ENCODE data around the gene EPYC.

EPYC gene

DNA sequence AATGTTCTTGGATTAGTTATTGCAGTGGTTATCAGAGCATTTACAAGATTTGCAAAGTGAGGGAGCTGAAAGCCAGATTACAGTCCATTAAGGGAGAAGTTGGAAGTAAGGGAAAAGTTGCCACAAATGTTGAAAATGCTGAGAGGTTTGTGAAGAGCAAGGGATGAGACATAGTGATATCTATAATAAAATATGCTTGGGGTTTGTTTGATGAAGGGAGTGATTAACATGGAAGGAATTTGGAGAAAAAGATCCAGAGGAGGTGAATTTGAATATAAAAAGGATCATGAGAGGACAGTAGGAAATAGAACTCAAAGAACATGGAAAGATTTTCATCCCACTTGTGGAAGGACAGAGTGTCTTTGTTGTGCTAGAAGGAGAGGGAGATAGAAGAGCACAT, 30.5 kb downstream of the EPYC start:
- H3K14ac ChIP-seq (ENCODE audit: low read length in 2 of 2), result no peak overlapping the region
- no peak overlapping the region for H4K8ac ChIP-seq (ENCODE audit: low read length)
- no peaks in the 10 kb centered on the region for H3K36me3 ChIP-seq (ENCODE audit: control insufficient read depth in 1 of 2, insufficient read depth in 2 of 2, low read depth in 1 of 2, low read length in 2 of 2)
- H2AFZ ChIP-seq (ENCODE audit: low read depth, low read length), result no peak overlapping the region
- H3K9ac ChIP-seq (ENCODE audit: low read length), result peak overlapping the region; percentile 30
- H3K4ac ChIP-seq (ENCODE audit: low read depth in 1 of 2, low read length in 2 of 2), result no peak overlapping the region
- peak; percentile 11 for DNase-seq
- no peak overlapping the region for H2AK5ac ChIP-seq (ENCODE audit: low read length, severe bottlenecking)
- H2BK5ac ChIP-seq (ENCODE audit: low read depth, low read length, poor library complexity, severe bottlenecking), result no peak overlapping the region
- H3K4me2 ChIP-seq (ENCODE audit: low read length, poor library complexity, severe bottlenecking), result no peak overlapping the region
- no peak overlapping the region for H3K18ac ChIP-seq (ENCODE audit: low read depth in 1 of 2, low read length in 2 of 2)
- H2BK12ac ChIP-seq (ENCODE audit: low read length in 2 of 2), result no peak overlapping the region
- no peak overlapping the region for H3K27ac ChIP-seq (ENCODE audit: low read length, poor library complexity, severe bottlenecking)
- no peaks in the 10 kb centered on the region for H3K4me1 ChIP-seq (ENCODE audit: control insufficient read depth, insufficient read depth, low read depth, low read length)
- no peak overlapping the region for H2BK15ac ChIP-seq (ENCODE audit: low read depth, poor library complexity, severe bottlenecking)
- H2BK120ac ChIP-seq (ENCODE audit: low read depth, low read length), result no peak overlapping the region
- no peak overlapping the region for H3K4me3 ChIP-seq (ENCODE audit: insufficient read depth in 1 of 2, low read depth in 1 of 2, low read length in 2 of 2)
- no peak overlapping the region for H4K91ac ChIP-seq (ENCODE audit: low read length)
- no peaks in the 10 kb centered on the region for H3K79me1 ChIP-seq (replicated peaks; ENCODE audit: low read length, poor library complexity, severe bottlenecking)
- no peaks in the 10 kb centered on the region for H3K9me3 ChIP-seq (ENCODE audit: control insufficient read depth, low read length)
- no peaks in the 10 kb centered on the region for H3K27me3 ChIP-seq (ENCODE audit: control insufficient read depth in 1 of 2, insufficient read depth in 1 of 2, low read length in 2 of 2)
- H3K23ac ChIP-seq (ENCODE audit: low read length in 2 of 2), result no peak overlapping the region

DNA sequence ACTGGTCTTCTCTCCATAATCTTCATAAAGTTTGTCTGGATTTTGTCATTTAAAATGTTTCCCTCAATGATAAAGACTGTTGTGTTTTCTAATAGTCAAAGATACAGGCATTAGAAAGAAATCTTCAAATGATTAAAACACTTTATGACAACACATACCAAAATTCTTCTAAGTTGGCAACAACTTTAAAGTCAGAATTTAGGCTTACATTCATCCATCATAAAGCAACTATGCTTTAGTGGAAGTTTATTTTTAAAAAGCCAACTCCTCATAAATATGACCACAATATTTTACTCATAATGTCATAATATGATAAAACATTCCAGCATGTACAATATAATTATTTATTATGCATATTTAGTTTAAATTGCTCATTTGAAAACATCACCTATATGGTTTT, 32.5 kb downstream of the EPYC start:
- Histone ChIP-seq H3K14ac (ENCODE audit: low read length in 2 of 2) (no peak overlapping the region), H3K9me3 (ENCODE audit: control insufficient read depth, low read length) (no peaks in the 10 kb centered on the region), H3K9ac (ENCODE audit: low read length) (no peak overlapping the region), H2AFZ (ENCODE audit: low read depth, low read length) (no peak overlapping the region), H3K4me1 (ENCODE audit: control insufficient read depth, insufficient read depth, low read depth, low read length) (no peaks in the 10 kb centered on the region), H3K79me1 (replicated peaks; ENCODE audit: low read length, poor library complexity, severe bottlenecking) (no peaks in the 10 kb centered on the region), H3K4me2 (ENCODE audit: low read length, poor library complexity, severe bottlenecking) (no peak overlapping the region), H2BK5ac (ENCODE audit: low read depth, low read length, poor library complexity, severe bottlenecking) (no peak overlapping the region), H3K27me3 (ENCODE audit: control insufficient read depth in 1 of 2, insufficient read depth in 1 of 2, low read length in 2 of 2) (no peaks in the 10 kb centered on the region), H3K36me3 (ENCODE audit: control insufficient read depth in 1 of 2, insufficient read depth in 2 of 2, low read depth in 1 of 2, low read length in 2 of 2) (no peaks in the 10 kb centered on the region), H3K27ac (ENCODE audit: low read length, poor library complexity, severe bottlenecking) (no peak overlapping the region), H3K23ac (ENCODE audit: low read length in 2 of 2) (no peak overlapping the region), H4K91ac (ENCODE audit: low read length) (no peak overlapping the region), H3K4me3 (ENCODE audit: insufficient read depth in 1 of 2, low read depth in 1 of 2, low read length in 2 of 2) (no peak overlapping the region), H2BK15ac (ENCODE audit: low read depth, poor library complexity, severe bottlenecking) (no peak overlapping the region), H2BK120ac (ENCODE audit: low read depth, low read length) (no peak overlapping the region), H3K18ac (ENCODE audit: low read depth in 1 of 2, low read length in 2 of 2) (no peak overlapping the region), H2AK5ac (ENCODE audit: low read length, severe bottlenecking) (no peak overlapping the region), H3K4ac (ENCODE audit: low read depth in 1 of 2, low read length in 2 of 2) (no peak overlapping the region), H2BK12ac (ENCODE audit: low read length in 2 of 2) (no peak overlapping the region), H4K8ac (ENCODE audit: low read length) (no peak overlapping the region)
- DNase-seq, result no peak

DNA sequence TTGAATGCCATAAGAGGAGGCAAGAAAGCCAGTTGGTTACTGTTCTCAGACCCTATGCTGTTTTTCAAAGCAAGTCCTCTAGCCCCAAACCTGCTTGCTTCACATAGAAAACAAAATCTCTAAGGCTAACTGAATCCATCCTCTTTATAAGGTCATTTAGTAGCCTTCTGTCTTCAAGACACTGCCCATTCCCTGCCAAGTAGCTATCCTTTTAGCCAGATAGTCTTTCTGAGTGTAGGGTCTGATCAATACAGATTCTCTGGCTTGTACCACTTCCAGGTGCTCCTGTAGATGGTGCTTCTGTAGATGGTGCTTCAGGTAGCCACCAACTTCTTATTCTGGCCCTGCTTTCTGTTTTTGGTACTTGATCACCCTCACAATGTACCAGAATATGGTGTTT, 33.9 kb downstream of the EPYC start:
- Histone ChIP-seq H3K4me2 (ENCODE audit: low read length, poor library complexity, severe bottlenecking) (no peak overlapping the region), H3K4ac (ENCODE audit: low read depth in 1 of 2, low read length in 2 of 2) (no peak overlapping the region), H3K79me1 (replicated peaks; ENCODE audit: low read length, poor library complexity, severe bottlenecking) (no peaks in the 10 kb centered on the region), H3K14ac (ENCODE audit: low read length in 2 of 2) (no peak overlapping the region), H3K27ac (ENCODE audit: low read length, poor library complexity, severe bottlenecking) (no peak overlapping the region), H2AFZ (ENCODE audit: low read depth, low read length) (no peak overlapping the region), H4K8ac (ENCODE audit: low read length) (no peak overlapping the region), H2BK5ac (ENCODE audit: low read depth, low read length, poor library complexity, severe bottlenecking) (no peak overlapping the region), H2BK15ac (ENCODE audit: low read depth, poor library complexity, severe bottlenecking) (no peak overlapping the region), H3K27me3 (ENCODE audit: control insufficient read depth in 1 of 2, insufficient read depth in 1 of 2, low read length in 2 of 2) (no peaks in the 10 kb centered on the region), H4K91ac (ENCODE audit: low read length) (no peak overlapping the region), H3K4me1 (ENCODE audit: control insufficient read depth, insufficient read depth, low read depth, low read length) (no peaks in the 10 kb centered on the region), H2BK12ac (ENCODE audit: low read length in 2 of 2) (no peak overlapping the region), H3K18ac (ENCODE audit: low read depth in 1 of 2, low read length in 2 of 2) (no peak overlapping the region), H3K9me3 (ENCODE audit: control insufficient read depth, low read length) (no peaks in the 10 kb centered on the region), H3K23ac (ENCODE audit: low read length in 2 of 2) (no peak overlapping the region), H3K4me3 (ENCODE audit: insufficient read depth in 1 of 2, low read depth in 1 of 2, low read length in 2 of 2) (no peak overlapping the region), H3K36me3 (ENCODE audit: control insufficient read depth in 1 of 2, insufficient read depth in 2 of 2, low read depth in 1 of 2, low read length in 2 of 2) (no peaks in the 10 kb centered on the region), H2AK5ac (ENCODE audit: low read length, severe bottlenecking) (no peak overlapping the region), H2BK120ac (ENCODE audit: low read depth, low read length) (no peak overlapping the region), H3K9ac (ENCODE audit: low read length) (no peak overlapping the region)
- no peak for DNase-seq

DNA sequence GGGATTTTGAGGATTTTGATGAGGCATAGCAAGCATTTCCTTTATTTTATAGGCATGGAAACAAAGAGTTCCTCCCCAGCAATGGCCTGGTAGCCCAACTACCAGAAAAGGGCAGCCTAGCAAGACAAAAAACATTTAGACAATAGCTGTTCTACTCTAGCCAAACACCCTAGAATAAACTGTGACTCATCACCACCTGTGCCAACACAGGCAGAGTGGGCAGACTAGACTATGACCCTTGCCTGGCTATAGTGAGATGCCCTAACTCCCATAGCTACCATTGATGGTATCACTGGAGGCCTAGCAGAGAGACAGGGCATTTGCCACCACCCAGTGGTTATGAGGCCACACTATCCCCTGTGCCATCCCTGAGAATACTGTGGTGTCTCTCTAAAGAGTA, 34.3 kb downstream of the EPYC start:
- H3K27me3 ChIP-seq (ENCODE audit: control insufficient read depth in 1 of 2, insufficient read depth in 1 of 2, low read length in 2 of 2), result no peaks in the 10 kb centered on the region
- peak overlapping the region in 1 of 2 experiments; percentile 61 for H3K14ac ChIP-seq (ENCODE audit: low read length in 2 of 2)
- H3K4ac ChIP-seq (ENCODE audit: low read depth in 1 of 2, low read length in 2 of 2), result peak overlapping the region in 1 of 2 experiments; percentile 28
- H3K36me3 ChIP-seq (ENCODE audit: control insufficient read depth in 1 of 2, insufficient read depth in 2 of 2, low read depth in 1 of 2, low read length in 2 of 2), result no peaks in the 10 kb centered on the region
- no peak overlapping the region for H2BK5ac ChIP-seq (ENCODE audit: low read depth, low read length, poor library complexity, severe bottlenecking)
- H3K23ac ChIP-seq (ENCODE audit: low read length in 2 of 2), result no peak overlapping the region
- no peak overlapping the region for H2AFZ ChIP-seq (ENCODE audit: low read depth, low read length)
- no peak overlapping the region for H3K18ac ChIP-seq (ENCODE audit: low read depth in 1 of 2, low read length in 2 of 2)
- no peak overlapping the region for H4K91ac ChIP-seq (ENCODE audit: low read length)
- no peak overlapping the region for H3K4me2 ChIP-seq (ENCODE audit: low read length, poor library complexity, severe bottlenecking)
- no peak overlapping the region for H3K4me3 ChIP-seq (ENCODE audit: insufficient read depth in 1 of 2, low read depth in 1 of 2, low read length in 2 of 2)
- H3K9ac ChIP-seq (ENCODE audit: low read length), result no peak overlapping the region
- H3K4me1 ChIP-seq (ENCODE audit: control insufficient read depth, insufficient read depth, low read depth, low read length), result no peaks in the 10 kb centered on the region
- no peak overlapping the region for H4K8ac ChIP-seq (ENCODE audit: low read length)
- DNase-seq, result no peak
- H3K27ac ChIP-seq (ENCODE audit: low read length, poor library complexity, severe bottlenecking), result no peak overlapping the region
- no peak overlapping the region for H2BK120ac ChIP-seq (ENCODE audit: low read depth, low read length)
- H2BK15ac ChIP-seq (ENCODE audit: low read depth, poor library complexity, severe bottlenecking), result no peak overlapping the region
- no peak overlapping the region for H2AK5ac ChIP-seq (ENCODE audit: low read length, severe bottlenecking)
- no peak overlapping the region for H2BK12ac ChIP-seq (ENCODE audit: low read length in 2 of 2)
- no peaks in the 10 kb centered on the region for H3K79me1 ChIP-seq (replicated peaks; ENCODE audit: low read length, poor library complexity, severe bottlenecking)
- no peaks in the 10 kb centered on the region for H3K9me3 ChIP-seq (ENCODE audit: control insufficient read depth, low read length)
